Right lobe of liver (tissue), 6 donors: ENCODE results near the gene TBC1D25. TPM values are rescaled to one million over a fixed set of nuclear protein-coding genes. Genes with fewer than 3 reads are reported as not detected.
A peak's percentile ranks its signal among the peaks of the same experiment; 100 is the strongest.
"Not testable (repeated sequence)": the region's sequence is repeated elsewhere in the genome, so short reads cannot be mapped to it uniquely, and the experiment has no call there.

Experiments
- ATAC-seq, 4 donors: fragments of 200-7000 bp; cut with Tn5 transposase; one replicate each; pipeline ENCODE4 v1.9.1; 2020; ENCODE audit warnings: mild to moderate bottlenecking in 4 of 4, moderate library complexity in 4 of 4
- DNase-seq, 3 donors: peaks; one replicate each; pipeline ENCODE4 v3.0.0-alpha.2; 2020
- H3K27ac ChIP-seq, 3 donors: fragments of 200-600 bp; one replicate each; pipeline ENCODE4 v1.8.0; 2022
- H3K27me3 ChIP-seq, 2 donors: fragments of 200-600 bp; one replicate each; pipeline ENCODE4 v1.8.0; 2022
- H3K36me3 ChIP-seq, 4 donors: fragments of 200-600 bp; sonication (generic) in 1 of 4; one replicate each; pipeline versions ENCODE4 v1.5.1 to v1.8.0; 2017 to 2022; ENCODE audit warnings: control low read depth in 1 of 4
- H3K4me1 ChIP-seq, 4 donors: fragments of 200-600 bp; sonication (generic) in 1 of 4; one replicate each; pipeline versions ENCODE4 v1.5.1 to v1.8.0; 2017 to 2022; ENCODE audit warnings: control low read depth in 1 of 4
- H3K4me3 ChIP-seq, 3 donors: fragments of 200-600 bp; one replicate each; pipeline ENCODE4 v1.8.0; 2022
- H3K9me3 ChIP-seq, 4 donors: fragments of 200-600 bp; sonication (generic) in 1 of 4; one replicate each; pipeline versions ENCODE4 v1.5.1 to v1.8.0; 2017 to 2022; ENCODE audit warnings: control low read depth in 1 of 4
- POLR2A ChIP-seq: fragments of 450-650 bp; IDR thresholded peaks from one replicate; pipeline ENCODE4 v1.6.1; 2017; ENCODE audit warnings: antibody characterized with exemption, mild to moderate bottlenecking
- WGBS: methylation state at CpG from one replicate; pipeline ENCODE4 v1.1.6; 2018; ENCODE audit warnings: low coverage, low lambda C conversion rate; ENCODE audit not compliant: insufficient coverage; ENCODE audit errors: missing lambda C conversion rate; 5-methylcytosine and 5-hydroxymethylcytosine counted together
- intact Hi-C, 2 donors: fragments of 100-400 bp; cut with DNase I; formaldehyde crosslinking; loops; one replicate each; pipeline versions ENCODE4 v1.11.2 to v1.14.1; 2022
- total RNA-seq, 6 experiments: library from RNA; depleted of rRNA in 2 of 6; stranded (reverse); fragments of >200 nt in 2 of 6; fragmentation: NEBNext Ultra II Directional in 3 of 6; extraction: Animal tissue kit (Norgen Biotek cat#: 25700) in 3 of 6; gene quantifications; one replicate each; pipeline versions ENCODE4 v1.1.0 to v1.2.4, GENCODE V29; 2016 to 2023
- TF ChIP-seq, protein P1 (sequence below), 4 donors: fragments of 200-600 bp in 3 of 4; fragments of 450-650 bp in 1 of 4; IDR thresholded peaks; one replicate each; pipeline versions ENCODE4 v1.5.1 to v1.8.0; 2016 to 2022; ENCODE audit warnings: antibody characterized with exemption in 4 of 4, mild to moderate bottlenecking in 2 of 4
- donor health status: DM: no; HTN: yes; CAD: no.
- donor health status: DM: no; HTN: no; CAD: no.
- donor health status: DM: no; HTN: no; CAD: no.
- donor health status: DM: no; HTN: yes; CAD: no.
- donor health status: DM: no; HTN: yes; CAD: no.

TBC1D25 gene
- total RNA-seq, 6 experiments from 2014 or later = 4.3 to 7.5 (median 5.6) TPM

DNA sequence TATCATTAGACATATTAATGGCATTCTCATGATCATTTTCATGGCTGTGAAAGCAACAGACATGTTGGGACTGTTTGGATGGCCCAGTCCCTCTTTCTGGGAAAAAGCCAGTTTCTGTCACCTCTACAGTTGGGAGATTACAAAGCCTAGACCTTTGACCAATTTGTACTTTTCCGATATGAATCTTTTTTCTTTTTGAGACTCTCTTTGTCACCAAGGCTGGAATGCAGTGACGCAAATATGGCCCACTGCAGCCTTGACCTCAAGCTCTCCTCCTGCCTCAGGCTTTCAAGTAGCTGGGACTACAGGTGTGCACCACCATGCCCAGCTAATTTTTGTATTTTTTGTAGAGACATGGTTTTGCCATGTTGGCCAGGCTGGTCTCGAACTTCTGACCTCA is 9.4 kb downstream of the TBC1D25 start:
- Histone ChIP-seq H3K27me3 (no peaks in the 10 kb centered on the region), H3K36me3 (peaks cover 0 to 9% (median 0%) of the 10 kb centered on the region in 4 donors), H3K9me3 (no peaks in the 10 kb centered on the region), H3K27ac (no peak overlapping the region), H3K4me1 (no peaks in the 10 kb centered on the region), H3K4me3 (no peak overlapping the region)
- peak in 1 of 4 donors; percentile 42 for ATAC-seq
- 87% methylated on average over 2 of the region's 3 CpGs for WGBS
- intact Hi-C loops = no loop called here
- TF ChIP-seq POLR2A = no peak
- TF ChIP-seq, protein P1, sequence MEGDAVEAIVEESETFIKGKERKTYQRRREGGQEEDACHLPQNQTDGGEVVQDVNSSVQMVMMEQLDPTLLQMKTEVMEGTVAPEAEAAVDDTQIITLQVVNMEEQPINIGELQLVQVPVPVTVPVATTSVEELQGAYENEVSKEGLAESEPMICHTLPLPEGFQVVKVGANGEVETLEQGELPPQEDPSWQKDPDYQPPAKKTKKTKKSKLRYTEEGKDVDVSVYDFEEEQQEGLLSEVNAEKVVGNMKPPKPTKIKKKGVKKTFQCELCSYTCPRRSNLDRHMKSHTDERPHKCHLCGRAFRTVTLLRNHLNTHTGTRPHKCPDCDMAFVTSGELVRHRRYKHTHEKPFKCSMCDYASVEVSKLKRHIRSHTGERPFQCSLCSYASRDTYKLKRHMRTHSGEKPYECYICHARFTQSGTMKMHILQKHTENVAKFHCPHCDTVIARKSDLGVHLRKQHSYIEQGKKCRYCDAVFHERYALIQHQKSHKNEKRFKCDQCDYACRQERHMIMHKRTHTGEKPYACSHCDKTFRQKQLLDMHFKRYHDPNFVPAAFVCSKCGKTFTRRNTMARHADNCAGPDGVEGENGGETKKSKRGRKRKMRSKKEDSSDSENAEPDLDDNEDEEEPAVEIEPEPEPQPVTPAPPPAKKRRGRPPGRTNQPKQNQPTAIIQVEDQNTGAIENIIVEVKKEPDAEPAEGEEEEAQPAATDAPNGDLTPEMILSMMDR (IDR thresholded peaks at IDR 0.05) = no peak
- DNase-seq = no peak

DNA sequence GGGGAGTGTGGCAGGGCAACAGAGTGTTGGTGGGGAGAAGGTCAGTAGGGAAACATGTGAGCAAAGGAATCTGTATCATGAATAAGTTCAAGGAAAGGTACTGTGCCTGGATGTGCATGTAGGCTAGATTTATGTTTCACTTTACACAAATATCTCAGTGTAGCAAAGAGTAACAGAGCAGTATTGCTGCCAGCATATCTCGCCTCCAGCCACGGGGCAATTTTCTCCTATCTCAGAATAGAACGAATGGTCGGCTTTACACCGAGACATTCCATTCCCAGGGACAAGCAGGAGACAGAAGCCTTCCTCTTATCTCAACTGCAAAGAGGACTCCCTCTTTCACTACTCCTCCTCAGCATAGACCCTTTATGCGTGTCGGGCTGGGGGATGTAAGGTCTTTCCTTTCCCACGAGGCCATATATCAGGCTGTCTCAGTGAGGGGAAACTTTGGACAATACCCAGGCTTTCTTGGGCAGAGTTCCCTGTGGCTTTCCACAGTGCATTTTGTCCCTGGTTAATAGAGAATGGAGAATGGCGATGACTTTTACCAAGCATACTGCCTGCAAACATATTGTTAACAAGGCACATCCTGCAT is 16.3 kb downstream of the TBC1D25 start:
- H3K27ac ChIP-seq, H3K27me3 ChIP-seq, H3K4me3 ChIP-seq, DNase-seq, H3K4me1 ChIP-seq, intact Hi-C loops, H3K9me3 ChIP-seq, ATAC-seq: not testable (repeated sequence)
- H3K36me3 ChIP-seq = peaks cover 0 to 13% (median 0%) of the 10 kb centered on the region in 4 donors
- WGBS = 53% methylated on average over 3 of the region's 9 CpGs

DNA sequence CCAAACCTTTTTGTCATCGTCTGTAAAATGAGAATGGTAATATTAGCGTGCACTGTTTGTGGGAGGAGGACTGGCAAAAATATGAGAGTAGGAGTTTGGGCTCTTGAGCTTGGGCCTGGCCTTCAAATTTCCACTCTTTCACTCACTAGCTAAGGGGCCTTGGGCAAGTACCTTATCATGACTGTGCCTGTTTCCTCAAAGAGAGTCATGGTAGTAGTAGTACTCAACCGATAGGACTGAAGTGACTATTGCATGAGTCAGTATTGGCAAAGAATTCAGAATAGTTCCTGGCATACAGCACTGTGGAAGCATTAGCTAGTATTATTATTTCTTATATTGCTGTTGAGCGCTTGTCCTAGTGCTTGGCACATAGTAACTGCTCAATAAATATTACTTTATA is 18.8 kb downstream of the TBC1D25 start:
- Histone ChIP-seq H3K36me3 (peaks cover 0 to 13% (median 2%) of the 10 kb centered on the region in 4 donors), H3K4me3 (no peak overlapping the region), H3K27ac (no peak overlapping the region), H3K4me1 (no peaks in the 10 kb centered on the region), H3K9me3 (no peaks in the 10 kb centered on the region), H3K27me3 (no peaks in the 10 kb centered on the region)
- DNase-seq = no peak
- no peak for TF ChIP-seq POLR2A
- TF ChIP-seq, protein P1 (IDR thresholded peaks at IDR 0.05) = no peak
- intact Hi-C loops = no loop called here
- peak in 1 of 4 donors; percentile 64 for ATAC-seq
- 59% methylated on average over 4 of the region's 4 CpGs for WGBS

DNA sequence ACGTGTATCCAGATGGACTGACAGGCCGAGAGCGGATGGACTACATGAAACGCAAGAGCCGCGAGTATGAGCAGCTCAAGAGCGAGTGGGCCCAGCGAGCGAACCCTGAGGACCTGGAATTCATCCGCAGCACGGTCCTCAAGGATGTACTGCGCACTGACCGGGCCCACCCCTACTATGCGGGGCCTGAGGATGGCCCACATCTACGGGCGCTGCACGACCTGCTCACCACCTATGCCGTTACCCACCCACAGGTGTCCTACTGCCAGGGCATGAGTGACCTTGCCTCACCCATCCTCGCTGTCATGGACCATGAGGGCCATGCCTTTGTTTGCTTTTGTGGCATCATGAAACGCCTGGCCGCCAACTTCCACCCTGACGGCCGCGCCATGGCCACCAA is 20.1 kb downstream of the TBC1D25 start:
- no peak overlapping the region for H3K4me3 ChIP-seq
- no peaks in the 10 kb centered on the region for H3K27me3 ChIP-seq
- no peak for DNase-seq
- no peaks in the 10 kb centered on the region for H3K9me3 ChIP-seq
- TF ChIP-seq, protein P1 (IDR thresholded peaks at IDR 0.05) = no peak
- TF ChIP-seq POLR2A = no peak
- intact Hi-C loops = no loop called here
- ATAC-seq = peak in 1 of 4 donors; percentile 28
- WGBS = 82% methylated on average over 4 of the region's 24 CpGs
- H3K36me3 ChIP-seq = peaks cover 0 to 13% (median 2%) of the 10 kb centered on the region in 4 donors
- no peaks in the 10 kb centered on the region for H3K4me1 ChIP-seq
- H3K27ac ChIP-seq = no peak overlapping the region

DNA sequence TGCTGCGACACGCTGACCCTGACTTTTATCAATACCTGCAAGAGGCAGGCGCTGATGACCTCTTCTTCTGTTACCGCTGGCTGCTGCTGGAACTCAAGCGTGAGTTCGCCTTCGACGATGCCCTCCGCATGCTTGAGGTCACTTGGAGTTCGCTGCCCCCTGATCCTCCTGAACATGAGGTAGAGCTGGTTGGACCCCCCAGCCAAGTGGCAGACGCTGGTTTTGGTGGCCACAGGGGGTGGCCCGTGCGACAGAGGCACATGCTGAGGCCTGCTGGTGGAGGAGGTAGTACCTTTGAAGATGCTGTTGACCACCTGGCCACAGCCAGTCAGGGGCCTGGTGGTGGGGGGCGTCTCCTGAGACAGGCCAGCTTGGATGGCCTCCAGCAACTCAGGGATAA is 20.5 kb downstream of the TBC1D25 start:
- Histone ChIP-seq H3K27ac (no peak overlapping the region), H3K36me3 (peaks cover 0 to 13% (median 2%) of the 10 kb centered on the region in 4 donors), H3K9me3 (no peaks in the 10 kb centered on the region), H3K4me3 (no peak overlapping the region), H3K4me1 (no peaks in the 10 kb centered on the region), H3K27me3 (no peaks in the 10 kb centered on the region)
- DNase-seq (no peak), ATAC-seq (peak in 1 of 4 donors; percentile 13)
- 98% methylated on average over 8 of the region's 14 CpGs for WGBS
- TF ChIP-seq POLR2A = no peak
- TF ChIP-seq, protein P1 (IDR thresholded peaks at IDR 0.05) = no peak
- intact Hi-C loops = no loop called here
